SHP77 (cell line): ENCODE measurements around the gene MOB4.
"Not testable (repeated sequence)": the region's sequence is repeated elsewhere in the genome, so short reads cannot be mapped to it uniquely, and the experiment has no call there.

ENCODE experiments used
- DNase-seq, 2 experiments: peaks; one replicate each; lab custom pipeline; 2025; lab: John Stamatoyannopoulos, UW

Gene MOB4

GRCh38 chr2:197514754-197515153 lies 1.1 kb upstream of the MOB4 start:
- no peak for DNase-seq

GRCh38 chr2:197515315-197515738 lies 539 bp upstream of the MOB4 start:
- no peak for DNase-seq

GRCh38 chr2:197516393-197516761 lies 511 bp downstream of the MOB4 start:
- peak in 1 of 2 experiments; percentile 7 for DNase-seq

GRCh38 chr2:197517150-197517549 lies 1.3 kb downstream of the MOB4 start:
- no peak for DNase-seq

GRCh38 chr2:197538412-197538811 lies 22.5 kb downstream of the MOB4 start:
- DNase-seq: no peak

GRCh38 chr2:197539734-197540133 lies 23.9 kb downstream of the MOB4 start:
- DNase-seq: no peak

- DNase-seq: no peak
Measured at GRCh38 chr2:197543206-197543605, 27.3 kb downstream of the MOB4 start.

- no peak for DNase-seq
Measured at GRCh38 chr2:197547163-197547900, 31.5 kb downstream of the MOB4 start.

GRCh38 chr2:197548582-197548981 lies 32.7 kb downstream of the MOB4 start:
- DNase-seq: no peak

GRCh38 chr2:197551260-197551659 lies 35.4 kb downstream of the MOB4 start:
- DNase-seq: not testable (repeated sequence)

- no peak for DNase-seq
Measured at GRCh38 chr2:197555467-197555866, 39.6 kb downstream of the MOB4 start.

- no peak for DNase-seq
Measured at GRCh38 chr2:197556456-197556855, 40.6 kb downstream of the MOB4 start.

- DNase-seq: no peak
Measured at GRCh38 chr2:197558393-197558792, 42.5 kb downstream of the MOB4 start.

GRCh38 chr2:197559681-197560080 lies 43.8 kb downstream of the MOB4 start:
- no peak for DNase-seq

GRCh38 chr2:197560146-197560665 lies 44.3 kb downstream of the MOB4 start:
- no peak for DNase-seq

GRCh38 chr2:197571627-197572271 lies 55.9 kb downstream of the MOB4 start:
- no peak for DNase-seq

- no peak for DNase-seq
Measured at GRCh38 chr2:197573608-197574007, 57.7 kb downstream of the MOB4 start.

GRCh38 chr2:197575987-197576386 lies 60.1 kb downstream of the MOB4 start:
- no peak for DNase-seq

- no peak for DNase-seq
Measured at GRCh38 chr2:197576631-197577030, 60.8 kb downstream of the MOB4 start.

- no peak for DNase-seq
Measured at GRCh38 chr2:197577446-197577845, 61.6 kb downstream of the MOB4 start.

GRCh38 chr2:197578294-197578693 lies 62.4 kb downstream of the MOB4 start:
- DNase-seq: not testable (repeated sequence)

GRCh38 chr2:197580166-197580565 lies 64.3 kb downstream of the MOB4 start:
- not testable (repeated sequence) for DNase-seq

- not testable (repeated sequence) for DNase-seq
Measured at GRCh38 chr2:197587255-197587654, 71.4 kb downstream of the MOB4 start.
